Hematopoietic multipotent progenitor cell treated with erythropoietin and hydrocortisone succinate and interleukin-3 and kit ligand, for 4 days (in vitro differentiated cells): Measurements from ENCODE around the gene ATMIN.

Experiments used
- DNase-seq: peaks from one replicate; pipeline ENCODE4 v3.0.0-alpha.2; 2015

Gene ATMIN

DNA sequence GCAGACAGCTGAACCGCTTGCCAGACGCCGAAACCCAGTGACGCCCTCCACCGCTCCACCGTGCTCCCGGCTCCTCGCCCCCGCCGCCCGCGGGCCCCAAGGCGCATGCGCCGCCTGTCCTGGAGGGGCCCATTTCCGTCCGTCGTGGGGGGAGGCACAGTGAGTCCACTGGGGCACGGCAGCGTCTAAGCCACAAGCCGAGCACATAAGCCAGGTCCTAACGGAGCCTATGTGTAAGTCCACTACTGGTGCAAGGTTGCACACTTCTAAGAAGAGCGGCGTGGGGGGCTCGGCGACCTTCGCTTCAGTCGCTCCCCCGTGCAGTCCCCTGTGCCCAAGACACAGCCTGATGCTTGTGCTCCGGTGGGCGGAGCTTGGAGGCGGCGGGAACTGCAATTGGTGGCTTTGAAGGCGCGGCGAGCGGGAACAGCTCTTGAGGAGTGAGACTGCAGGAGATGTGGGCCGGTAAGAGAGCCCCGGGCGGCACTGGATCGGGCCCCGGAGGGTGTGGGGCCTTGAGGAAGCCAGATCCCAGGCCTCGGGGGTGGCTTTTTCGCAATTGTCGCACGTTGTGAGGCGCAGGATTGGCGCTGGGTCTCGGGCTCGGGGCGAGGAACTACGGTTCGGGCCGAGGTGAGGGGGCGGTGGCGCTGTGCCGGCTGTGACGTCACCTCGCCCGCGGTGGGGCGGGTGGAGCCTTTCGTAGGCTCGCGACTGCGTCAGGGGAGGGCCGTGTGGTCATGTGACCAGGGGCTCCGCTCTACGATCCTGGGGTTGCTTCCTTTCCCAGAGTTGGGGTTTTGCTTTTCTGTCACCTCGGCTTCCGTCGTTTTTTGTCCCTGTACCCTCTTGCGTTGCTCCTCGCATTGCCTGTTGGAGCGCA is 28.6 kb upstream of the ATMIN start, which contains the start of the genes CENPN and CMC2:
TSS of gene CENPN (plus strand) at position 402 of the 883 bp plus-strand sequence. CDS start 4,726 bp downstream, outside the sequence.
TSS of gene CMC2 (minus strand) at position 73 of the 883 bp plus-strand sequence. CDS start 9,491 bp downstream, outside the sequence.
- DNase-seq: peak; percentile 99

DNA sequence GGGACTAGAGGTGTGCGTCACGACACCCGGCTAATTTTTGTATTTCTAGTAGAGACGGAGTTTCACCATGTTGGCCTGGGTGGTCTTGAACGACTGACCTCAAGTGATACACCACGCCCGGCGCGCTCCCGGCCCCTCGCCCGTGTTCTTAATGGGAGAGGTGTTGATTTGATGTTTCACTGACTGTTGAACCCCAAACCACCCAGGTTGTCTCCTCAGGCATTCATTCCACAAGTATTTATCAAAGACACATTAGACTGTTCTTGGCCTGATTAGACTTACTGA is 27.2 kb upstream of the ATMIN start:
- no peak for DNase-seq

DNA sequence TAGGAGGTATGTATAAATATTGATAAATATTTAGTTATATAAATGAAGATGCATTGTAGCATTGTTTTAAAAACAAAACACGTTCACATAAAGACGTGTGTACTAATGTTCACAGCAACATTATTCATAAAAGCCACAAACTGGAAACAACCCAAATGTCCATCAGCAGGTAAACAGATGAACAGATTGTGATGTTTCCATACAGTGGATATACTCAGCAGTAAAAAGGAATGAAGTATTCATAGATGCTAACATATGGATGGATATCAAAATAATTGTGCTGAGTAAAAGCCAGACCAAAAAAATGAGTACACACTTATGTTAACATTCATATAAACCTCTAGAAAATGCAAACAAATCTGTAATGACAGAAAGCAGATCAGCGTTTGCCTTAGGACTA is 22.7 kb upstream of the ATMIN start:
- no peak for DNase-seq

DNA sequence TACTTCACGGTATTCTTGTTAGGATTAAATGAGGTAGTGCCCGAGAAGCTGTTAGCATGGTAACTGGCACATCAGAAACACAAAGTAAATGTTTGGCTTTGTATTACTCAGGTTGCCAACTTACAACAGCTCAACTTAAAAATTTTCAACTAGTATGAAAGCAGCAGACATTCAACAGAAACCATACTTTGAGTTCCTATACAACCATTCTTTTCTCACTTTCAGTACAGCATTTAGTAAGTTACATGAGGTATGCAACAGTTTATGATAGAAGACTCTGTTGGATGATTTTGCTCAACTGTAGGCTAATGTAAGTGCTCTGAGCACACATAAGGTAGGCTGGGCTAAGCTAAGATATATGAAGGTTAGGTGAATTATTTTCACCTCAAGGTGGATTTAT is 21.0 kb upstream of the ATMIN start:
- DNase-seq: no peak

DNA sequence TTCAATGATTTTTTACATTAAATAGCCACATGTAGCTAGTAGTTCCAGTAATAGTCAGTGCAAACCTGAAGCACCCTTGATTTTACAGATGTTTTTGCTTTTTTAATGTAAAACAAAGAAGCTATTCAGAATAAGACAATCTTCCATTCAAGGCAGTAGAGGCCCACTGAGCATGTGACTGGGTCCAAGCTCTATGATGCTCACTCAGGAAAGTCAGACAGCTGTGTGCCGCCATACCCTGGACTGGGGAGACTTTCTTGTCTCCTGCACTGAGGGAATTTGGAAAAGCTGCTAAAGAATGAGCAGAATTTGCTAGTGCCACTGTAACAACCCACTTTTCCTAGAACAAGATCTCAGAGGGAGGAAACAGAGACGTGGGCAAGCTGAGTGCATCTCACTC is 17.1 kb upstream of the ATMIN start:
- DNase-seq: no peak

DNA sequence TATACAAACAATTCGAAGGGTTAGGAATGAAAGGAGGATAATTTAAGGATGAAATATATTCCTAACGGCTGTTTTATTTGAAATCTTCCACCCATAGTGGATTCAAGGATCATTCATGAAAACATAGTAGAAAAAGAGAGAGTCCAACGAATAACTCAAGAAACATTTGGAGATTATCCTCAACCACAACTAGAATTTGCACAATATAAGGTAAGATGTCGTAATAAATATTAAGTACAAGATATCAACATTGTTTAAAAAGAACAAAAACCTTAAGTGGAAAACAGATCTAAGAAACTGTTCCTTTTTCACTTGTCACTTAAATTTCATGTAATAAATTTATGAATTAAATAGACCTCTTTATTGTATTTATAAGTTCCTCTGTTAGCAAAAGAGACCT is 9.2 kb upstream of the ATMIN start:
- no peak for DNase-seq

DNA sequence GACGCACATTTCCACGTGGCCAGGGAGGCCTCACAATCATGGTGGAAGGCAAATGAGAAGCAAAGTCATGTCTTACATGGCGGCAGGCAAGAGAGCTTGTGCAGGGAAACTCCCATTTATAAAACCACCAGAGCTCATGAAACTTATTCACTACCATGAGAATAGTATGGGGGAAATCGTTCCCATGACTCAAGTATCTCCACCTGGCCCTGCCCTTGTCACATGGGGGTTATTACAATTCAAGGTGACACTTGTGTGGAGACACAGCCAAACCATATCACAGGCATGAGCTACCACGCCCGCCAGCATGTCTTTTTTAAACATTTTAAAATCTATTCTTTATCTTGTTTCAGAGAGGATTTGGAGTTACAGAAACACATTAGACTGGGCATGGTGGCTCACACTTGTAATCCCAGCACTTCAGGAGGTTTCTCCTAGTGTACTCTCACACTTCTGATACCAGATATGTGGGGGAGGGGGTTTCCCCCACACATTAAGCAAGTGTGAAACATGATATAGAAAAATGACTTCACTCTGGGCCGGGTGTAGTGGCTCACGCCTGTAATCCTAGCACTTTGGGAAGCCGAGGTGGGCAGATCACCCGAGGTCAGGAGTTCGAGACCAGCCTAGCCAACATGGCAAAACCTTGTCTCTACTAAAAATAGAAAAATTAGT is 5.6 kb upstream of the ATMIN start:
- no peak for DNase-seq

DNA sequence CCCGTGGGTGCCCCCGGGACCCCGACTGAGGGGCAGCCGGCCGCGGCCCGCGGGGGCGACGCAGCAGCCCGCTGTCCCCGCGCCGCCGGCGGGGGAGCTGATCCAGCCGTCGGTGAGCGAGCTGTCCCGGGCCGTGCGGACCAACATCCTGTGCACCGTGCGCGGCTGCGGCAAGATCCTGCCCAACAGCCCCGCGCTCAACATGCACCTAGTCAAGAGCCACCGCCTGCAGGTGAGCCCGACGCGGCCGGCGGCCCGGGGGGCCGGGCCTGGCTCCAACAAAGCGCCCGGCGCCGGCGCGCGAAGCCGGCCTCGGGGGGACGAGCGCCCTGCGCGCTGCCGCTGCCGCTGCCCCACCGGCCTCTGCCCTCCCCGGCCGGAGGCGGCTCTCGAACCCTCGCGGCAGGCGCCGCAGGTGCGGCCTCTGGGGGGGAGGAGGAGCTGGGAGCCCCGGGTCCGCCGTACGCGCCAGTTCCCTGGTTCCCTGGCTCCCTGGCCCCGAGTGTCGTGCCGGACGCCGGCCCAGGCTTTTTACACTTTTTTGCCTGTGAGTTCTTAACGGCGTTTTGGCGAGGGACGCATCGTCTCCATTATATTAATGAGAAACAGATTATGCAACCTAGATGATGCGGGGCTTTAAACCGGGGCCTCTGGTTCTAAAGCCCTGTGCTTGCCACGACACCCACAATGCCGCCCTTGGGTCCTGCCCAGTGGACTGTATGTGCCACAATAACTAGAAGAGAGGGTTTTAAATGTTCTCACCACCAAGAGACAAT is 521 bp downstream of the ATMIN start:
- peak; percentile 60 for DNase-seq

DNA sequence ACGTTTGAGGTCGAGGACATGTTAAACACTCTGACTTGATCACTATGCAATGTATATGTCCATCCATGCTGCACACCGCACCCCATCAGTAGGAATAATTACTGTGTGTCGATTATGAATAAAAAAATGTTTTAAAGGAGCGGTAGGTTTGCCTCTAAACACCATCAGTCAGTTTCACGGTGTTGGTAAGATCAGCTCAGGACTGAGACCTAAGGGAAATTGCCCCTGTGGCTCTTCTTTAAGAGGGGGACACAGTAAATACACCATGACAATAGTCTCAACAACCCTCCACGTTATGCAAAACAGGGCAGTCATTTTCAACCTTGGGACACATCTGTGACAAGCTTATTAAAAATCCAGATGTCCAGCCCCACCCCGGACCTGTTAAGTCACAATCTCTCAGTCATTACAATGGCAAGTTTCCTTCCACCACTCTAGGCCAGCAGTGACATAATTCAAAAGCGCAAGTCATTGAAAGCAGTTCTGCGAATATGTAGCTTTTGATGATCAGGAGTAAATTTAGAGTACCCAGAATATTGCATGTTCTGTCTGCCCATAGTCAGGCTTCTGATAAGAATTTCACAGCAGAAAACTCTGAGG is 1.2 kb downstream of the ATMIN start:
- peak; percentile 78 for DNase-seq

DNA sequence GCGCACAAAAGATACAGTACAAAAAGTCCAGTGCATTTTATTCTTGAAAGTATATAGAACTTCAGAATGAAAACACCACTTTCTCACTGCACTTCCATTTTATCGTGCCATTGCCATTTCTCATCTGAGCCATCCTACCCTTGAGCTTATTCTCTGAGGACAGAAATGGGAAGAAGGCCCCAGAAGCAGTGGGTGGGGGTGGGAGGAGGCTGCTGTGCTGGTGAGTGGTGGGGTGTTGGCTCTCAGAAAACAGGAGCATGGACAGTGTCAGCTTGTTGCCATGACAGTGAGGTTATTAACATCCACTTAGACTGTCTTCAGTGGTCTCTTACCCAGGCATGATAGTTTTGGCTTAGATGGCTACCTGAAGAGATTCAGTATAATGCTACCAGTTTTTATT is 4.5 kb downstream of the ATMIN start:
- no peak for DNase-seq

DNA sequence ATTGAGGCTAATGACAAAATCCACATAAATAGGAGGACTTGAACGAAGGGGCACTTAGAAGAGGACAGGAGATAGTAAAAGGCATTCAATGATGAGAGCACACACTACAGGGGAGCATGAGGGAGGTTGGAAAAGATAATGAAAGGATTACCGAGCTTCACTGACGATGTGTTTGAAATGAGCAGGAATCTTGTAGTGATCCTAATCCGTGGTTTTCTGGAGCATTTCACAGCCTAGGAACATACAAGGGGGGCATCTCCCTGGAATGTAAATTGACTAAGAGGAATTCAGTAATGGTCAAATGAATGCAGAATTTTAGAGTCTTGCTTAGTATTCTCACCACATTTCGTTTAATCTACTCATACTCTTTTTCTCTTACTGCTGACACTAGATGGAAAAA is 5.2 kb downstream of the ATMIN start:
- no peak for DNase-seq

DNA sequence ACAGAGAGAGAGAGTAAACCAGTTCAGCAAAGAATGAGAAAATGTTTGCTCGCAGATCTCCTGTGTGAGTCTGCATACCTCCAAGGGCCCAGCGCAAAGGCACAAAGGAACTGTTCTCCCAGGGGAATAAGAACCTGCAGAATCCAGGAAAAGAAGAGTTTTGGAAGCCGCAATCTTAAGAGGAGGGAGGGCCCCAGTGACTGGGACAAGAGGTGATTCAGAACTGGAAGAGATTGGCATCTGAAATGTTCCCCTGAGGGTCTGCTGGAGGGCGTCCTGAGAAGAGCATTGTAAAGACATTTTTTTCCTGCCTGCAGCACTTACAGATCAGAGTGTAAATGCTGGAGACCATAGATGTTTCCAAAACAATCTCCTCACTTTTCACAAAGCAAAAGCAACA is 6.1 kb downstream of the ATMIN start:
- no peak for DNase-seq

DNA sequence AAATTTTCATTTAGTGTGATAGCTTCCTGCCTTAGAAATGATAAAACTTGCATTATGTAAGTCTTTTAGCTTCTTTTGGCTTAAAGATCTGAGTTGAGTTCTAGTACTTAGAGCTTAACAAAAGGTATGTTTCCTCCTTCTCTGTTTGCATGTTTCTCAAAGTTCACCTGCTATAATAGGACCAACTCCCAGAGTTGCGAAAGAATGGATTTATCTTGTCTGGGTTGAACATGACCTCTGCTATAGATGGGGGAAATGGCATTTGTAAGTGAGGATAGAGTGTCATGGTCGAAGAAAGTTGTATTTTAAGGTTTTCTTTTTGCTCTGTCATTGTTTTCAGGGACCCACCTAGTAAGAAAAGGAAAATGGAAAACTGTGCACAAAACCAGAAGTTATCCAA is 7.2 kb downstream of the ATMIN start:
- DNase-seq: no peak

DNA sequence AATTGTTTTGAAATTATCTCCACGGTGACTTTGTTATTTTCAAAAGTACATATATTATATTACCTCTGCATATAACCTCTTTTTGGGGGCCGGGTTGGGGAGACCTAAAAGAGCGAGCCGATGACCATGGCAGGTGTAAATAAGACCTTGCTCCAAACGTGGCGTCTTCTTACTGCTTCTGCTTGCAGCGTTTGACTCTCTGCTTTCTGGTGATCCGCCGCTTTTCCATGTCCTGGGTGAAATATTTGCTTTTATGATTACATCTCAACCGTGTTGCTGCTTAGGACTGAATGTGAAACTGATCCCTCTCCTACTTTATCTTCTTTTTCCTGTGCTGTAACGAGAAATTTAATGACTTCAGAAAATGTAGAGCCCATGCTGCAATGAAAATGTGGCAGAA is 18.1 kb downstream of the ATMIN start:
- no peak for DNase-seq

DNA sequence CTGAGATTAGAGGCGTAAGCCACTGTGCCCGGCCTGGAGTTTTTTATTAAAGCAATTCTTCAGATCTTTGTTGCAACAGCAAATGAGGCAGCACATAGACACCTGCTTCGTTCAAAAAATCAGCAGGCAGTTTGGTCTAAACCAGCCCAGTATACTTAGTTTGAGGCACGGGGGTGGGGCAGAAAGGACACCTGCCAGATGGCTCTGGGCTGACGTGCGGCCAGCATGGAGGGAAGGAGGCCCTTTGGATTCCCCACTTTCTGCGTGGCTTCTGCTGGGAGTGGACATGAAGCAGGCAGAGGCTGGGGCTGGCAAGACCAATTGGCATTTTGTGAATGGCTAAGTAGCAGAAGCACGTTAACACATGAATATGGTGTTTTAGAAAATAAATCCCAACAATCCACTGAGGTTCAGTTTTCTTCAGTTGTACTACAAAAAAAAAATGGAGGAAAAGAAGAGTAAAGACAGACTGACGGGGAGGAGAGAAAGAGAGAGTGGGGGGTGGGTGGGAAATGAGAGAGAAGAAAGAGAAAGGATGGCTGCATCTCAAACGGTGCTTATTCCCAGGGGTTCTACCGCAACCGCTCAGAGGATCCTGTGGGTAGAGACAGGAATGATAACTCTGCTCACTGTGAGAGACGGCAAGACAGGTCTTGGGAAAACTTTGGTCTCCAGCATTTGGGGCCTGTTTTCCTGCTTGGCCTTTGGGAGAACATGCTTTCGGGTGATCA is 25.1 kb downstream of the ATMIN start:
- DNase-seq: no peak

DNA sequence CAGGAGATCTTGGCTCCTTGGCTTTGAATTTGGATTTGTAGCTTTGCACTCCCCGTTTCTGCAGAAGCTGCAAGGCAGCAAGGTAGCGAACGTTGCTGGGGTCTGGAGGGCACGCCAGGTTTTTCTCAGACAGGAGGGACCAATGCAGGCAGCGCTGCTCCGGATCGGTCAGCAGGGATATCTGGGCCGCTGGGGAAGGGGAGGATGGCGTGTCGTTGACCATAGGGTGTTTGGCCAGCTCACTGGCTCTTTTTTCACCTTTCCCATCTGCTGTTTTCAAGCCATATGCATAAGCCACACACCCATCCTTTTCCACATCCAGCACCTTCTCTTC is 25.6 kb downstream of the ATMIN start:
- no peak for DNase-seq

DNA sequence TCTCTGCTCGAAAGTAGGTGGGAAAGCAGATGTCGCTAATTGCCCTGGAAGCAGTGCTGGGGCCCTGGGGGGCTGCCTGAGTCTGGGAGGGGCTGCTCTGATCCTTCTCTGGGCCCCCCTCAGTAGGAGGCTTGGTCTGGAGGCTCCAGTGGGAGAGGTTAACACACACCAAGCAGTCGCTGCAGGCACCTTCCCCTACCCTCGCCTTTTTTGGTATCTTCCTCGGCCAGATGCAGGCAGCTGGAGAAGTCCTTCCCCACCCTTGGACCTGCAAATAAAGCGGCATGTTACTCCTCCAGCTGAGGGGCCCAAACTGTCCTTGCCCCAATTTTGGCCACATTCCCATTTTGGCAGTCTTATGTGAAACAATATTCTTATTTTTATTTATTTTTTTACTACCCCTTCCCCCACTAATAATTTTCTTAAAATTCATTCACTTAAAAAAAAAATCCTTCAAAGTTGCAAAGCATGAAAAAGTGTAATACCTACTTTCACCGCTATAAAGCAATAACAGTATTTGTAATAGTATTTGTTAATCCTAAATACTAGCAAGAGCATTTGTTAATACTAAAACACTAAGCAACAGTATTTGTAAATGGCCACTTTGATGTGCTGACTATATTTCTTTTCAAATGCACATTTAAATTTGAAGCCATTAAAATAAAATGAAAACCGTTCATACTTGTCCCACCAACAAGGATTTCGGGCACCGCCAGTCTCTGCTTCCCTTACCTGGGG is 26.4 kb downstream of the ATMIN start:
- no peak for DNase-seq

DNA sequence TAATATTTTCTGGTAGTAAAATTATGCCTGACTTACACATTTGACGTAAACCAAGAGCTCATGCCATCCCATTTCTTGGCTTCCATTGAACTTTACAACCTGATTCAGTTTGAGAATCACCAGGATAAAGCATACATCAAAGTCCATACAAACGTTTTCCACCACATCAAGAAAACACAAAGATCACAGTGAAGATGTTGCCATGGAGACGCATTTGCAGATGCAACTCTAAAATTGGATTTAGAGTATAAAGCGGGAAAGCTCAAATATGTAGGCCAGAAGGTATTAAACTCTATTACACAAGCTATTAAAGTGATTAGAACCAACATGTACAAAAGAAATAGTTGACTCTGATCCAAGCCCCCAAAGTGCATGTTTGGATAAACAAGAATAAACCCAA is 31.0 kb downstream of the ATMIN start:
- no peak for DNase-seq

DNA sequence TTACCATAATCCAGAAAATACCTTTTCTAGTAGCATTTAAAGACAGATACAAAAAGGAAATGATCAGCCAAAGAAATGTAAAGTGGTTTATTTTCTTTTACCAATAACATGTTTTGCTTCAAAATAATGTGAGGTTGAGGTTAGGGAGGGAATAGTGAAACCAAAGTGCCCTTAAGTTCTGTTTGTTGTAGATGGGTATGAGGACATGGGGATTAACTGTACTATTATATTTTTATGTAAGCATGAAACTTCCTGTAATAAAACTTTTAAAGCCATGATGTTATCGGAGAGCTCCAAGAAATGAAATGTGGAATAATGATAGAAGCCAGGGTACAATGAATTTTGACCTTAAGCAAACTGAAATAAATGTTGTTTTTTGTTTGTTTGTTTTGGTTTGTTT is 31.5 kb downstream of the ATMIN start:
- DNase-seq: no peak

DNA sequence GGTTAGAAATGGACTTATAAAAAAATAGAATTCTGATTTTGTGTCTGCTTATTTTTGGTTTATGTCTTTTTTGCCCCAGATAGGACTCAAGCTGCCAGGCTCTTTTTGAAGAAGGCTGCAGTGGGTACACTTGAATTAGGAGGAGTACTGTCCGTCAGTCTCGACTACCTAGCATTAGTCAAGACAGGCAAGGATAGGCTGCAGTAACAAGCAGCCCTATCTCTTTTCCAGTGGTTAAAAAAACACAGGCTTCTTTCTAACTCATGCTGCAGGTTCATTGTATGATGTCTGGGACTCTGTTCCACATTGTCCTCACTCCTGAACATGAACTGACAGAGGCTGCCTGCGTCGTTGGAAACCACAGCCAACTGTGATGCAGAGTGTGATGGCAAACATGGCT is 33.4 kb downstream of the ATMIN start:
- no peak for DNase-seq

DNA sequence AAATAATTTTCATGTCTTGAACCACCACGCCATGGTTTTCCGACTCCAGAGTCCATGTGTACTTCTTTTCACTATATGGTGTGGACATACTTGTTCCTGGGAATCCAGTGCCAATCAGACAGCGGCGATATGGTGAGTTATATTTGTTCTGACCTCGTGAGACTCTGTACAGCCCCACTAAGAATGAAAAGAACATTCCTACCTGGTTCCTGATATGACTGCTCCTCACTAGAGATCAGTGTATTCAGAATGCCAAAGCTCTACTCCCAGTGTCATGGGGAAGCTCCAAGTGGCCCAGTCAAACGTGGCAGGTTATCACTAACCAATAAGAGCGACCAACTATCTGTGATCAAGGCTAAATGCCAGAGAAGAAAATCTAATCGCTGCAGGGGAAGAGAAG is 35.3 kb downstream of the ATMIN start:
- no peak for DNase-seq

DNA sequence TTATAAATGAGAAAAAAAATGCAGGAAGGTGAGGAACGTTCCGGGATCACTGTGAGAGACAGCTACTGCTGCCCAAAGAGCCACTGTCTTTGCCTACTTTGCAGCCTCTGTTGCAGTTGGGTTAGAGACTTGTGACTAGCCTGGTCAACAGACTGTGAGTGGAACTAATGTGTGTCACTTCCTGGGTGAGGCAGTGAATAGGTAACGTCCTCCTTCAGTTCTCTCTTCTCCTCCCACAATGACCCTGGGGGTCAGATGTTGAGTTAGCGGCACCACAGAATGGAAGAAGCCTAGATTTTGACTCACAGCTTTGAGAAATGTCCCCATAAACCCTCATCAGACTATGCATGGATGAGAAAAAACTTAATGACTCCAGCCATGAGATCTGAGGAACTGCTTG is 36.2 kb downstream of the ATMIN start:
- no peak for DNase-seq
